Measurements from ENCODE around the gene IL1RAPL2. TPM values are rescaled to one million over a fixed set of nuclear protein-coding genes. Genes with fewer than 3 reads are reported as not detected.

IL1RAPL2 gene
- total RNA-seq, 1 donor from 2014 or later: not detected

DNA sequence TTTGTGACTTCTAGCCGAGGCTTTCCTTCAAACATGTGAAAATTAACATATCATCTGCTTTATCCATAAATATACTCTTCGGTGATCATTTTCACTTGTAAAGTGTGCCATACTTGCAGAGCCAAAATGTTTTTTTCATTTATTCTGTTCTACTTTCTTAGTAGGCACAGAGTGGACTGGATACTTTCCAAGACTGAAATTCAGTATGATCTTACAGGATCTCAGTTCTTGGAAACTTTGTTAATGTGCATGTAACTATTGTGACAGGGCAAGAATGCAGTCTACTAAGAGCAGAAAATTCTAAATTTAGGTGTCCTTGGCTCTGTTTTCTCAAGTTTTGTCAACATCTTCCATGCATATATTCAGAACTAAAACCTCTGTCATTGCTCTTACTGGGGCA is 369.6 kb downstream of the IL1RAPL2 start:
- no peaks in the 10 kb centered on the region for H3K4me1 Mint-ChIP-seq (ENCODE audit: low read depth)
- DNase-seq (ENCODE audit: low spot score): no peak
- no peak overlapping the region for H3K4me3 Mint-ChIP-seq (ENCODE audit: unreplicated experiment)
- TF ChIP-seq, protein P1, sequence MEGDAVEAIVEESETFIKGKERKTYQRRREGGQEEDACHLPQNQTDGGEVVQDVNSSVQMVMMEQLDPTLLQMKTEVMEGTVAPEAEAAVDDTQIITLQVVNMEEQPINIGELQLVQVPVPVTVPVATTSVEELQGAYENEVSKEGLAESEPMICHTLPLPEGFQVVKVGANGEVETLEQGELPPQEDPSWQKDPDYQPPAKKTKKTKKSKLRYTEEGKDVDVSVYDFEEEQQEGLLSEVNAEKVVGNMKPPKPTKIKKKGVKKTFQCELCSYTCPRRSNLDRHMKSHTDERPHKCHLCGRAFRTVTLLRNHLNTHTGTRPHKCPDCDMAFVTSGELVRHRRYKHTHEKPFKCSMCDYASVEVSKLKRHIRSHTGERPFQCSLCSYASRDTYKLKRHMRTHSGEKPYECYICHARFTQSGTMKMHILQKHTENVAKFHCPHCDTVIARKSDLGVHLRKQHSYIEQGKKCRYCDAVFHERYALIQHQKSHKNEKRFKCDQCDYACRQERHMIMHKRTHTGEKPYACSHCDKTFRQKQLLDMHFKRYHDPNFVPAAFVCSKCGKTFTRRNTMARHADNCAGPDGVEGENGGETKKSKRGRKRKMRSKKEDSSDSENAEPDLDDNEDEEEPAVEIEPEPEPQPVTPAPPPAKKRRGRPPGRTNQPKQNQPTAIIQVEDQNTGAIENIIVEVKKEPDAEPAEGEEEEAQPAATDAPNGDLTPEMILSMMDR (IDR thresholded peaks at IDR 0.05): no peak
- H3K9me3 Mint-ChIP-seq (ENCODE audit: low read depth): peaks cover 5% of the 10 kb centered on the region
- no peaks in the 10 kb centered on the region for H3K27me3 Mint-ChIP-seq (ENCODE audit: low read depth)
- H3K27ac Mint-ChIP-seq (ENCODE audit: unreplicated experiment): no peak overlapping the region
- H3K36me3 Mint-ChIP-seq (ENCODE audit: low read depth): no peaks in the 10 kb centered on the region

DNA sequence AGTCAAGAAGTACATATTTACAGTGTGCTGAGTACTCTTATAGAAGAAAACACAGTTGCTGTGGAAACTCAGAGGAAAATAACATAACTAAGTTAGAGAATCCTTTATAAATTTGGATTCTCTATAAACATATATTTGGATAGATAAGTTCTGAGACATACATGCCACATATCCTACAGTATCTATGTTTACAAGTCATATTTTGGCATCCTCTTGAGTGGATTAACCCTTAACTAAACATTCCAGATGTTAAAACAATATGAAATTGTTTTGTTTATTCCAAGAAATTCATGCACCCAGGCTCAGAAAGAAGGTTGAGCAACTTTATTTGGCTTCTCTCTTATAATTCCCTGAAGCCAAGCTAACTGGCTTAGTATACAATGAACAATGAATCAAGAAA is 387.3 kb downstream of the IL1RAPL2 start:
- TF ChIP-seq, protein P1 (IDR thresholded peaks at IDR 0.05): no peak
- no peaks in the 10 kb centered on the region for H3K27me3 Mint-ChIP-seq (ENCODE audit: low read depth)
- H3K9me3 Mint-ChIP-seq (ENCODE audit: low read depth): no peaks in the 10 kb centered on the region
- no peak overlapping the region for H3K27ac Mint-ChIP-seq (ENCODE audit: unreplicated experiment)
- DNase-seq (ENCODE audit: low spot score): no peak
- no peaks in the 10 kb centered on the region for H3K4me1 Mint-ChIP-seq (ENCODE audit: low read depth)
- no peaks in the 10 kb centered on the region for H3K36me3 Mint-ChIP-seq (ENCODE audit: low read depth)
- H3K4me3 Mint-ChIP-seq (ENCODE audit: unreplicated experiment): no peak overlapping the region

DNA sequence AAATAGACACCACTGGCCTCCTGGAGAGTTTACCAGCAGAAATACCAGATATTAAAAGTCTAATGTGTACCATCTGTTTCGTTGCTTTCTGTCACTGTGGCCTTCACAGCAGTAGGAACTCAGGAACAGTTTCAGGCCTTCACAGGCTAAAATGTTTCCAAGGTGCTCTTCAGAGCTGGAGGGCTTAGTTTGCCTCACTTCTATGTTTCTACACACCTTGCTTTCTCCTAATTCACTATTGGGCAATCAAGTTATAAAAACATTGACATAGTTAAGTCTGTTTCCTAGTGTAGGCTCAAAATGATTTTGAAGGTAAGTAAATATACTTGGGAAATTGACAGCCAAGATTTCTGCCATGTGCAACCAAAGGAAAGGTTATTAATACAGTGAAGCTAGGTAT is 395.9 kb downstream of the IL1RAPL2 start:
- Mint-ChIP-seq H3K27ac (ENCODE audit: unreplicated experiment) (no peak overlapping the region), H3K36me3 (ENCODE audit: low read depth) (no peaks in the 10 kb centered on the region), H3K27me3 (ENCODE audit: low read depth) (no peaks in the 10 kb centered on the region), H3K9me3 (ENCODE audit: low read depth) (no peaks in the 10 kb centered on the region), H3K4me1 (ENCODE audit: low read depth) (no peaks in the 10 kb centered on the region), H3K4me3 (ENCODE audit: unreplicated experiment) (no peak overlapping the region)
- no peak for DNase-seq (ENCODE audit: low spot score)
- TF ChIP-seq, protein P1 (IDR thresholded peaks at IDR 0.05): no peak

DNA sequence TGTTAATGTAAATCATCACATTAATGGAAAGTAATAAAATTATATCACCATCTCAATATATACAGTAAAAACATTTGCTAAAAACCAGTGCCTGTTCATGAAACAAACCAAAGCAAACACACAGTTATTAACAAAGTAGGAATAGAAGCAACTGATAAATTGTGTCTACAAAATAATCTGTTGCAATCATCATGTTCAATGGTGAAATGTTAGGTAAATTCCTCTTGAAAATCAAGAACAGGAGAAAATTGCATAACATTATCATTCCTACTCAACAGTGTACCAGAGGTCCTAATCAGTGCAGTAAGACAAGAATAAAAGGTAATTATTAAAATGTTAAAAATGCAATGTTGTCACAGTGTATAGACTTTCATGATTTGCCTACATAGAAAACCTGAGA is 402.2 kb downstream of the IL1RAPL2 start:
- no peaks in the 10 kb centered on the region for H3K4me1 Mint-ChIP-seq (ENCODE audit: low read depth)
- no peak overlapping the region for H3K27ac Mint-ChIP-seq (ENCODE audit: unreplicated experiment)
- no peaks in the 10 kb centered on the region for H3K9me3 Mint-ChIP-seq (ENCODE audit: low read depth)
- H3K4me3 Mint-ChIP-seq (ENCODE audit: unreplicated experiment): no peak overlapping the region
- no peak for DNase-seq (ENCODE audit: low spot score)
- H3K27me3 Mint-ChIP-seq (ENCODE audit: low read depth): peaks cover 4% of the 10 kb centered on the region
- TF ChIP-seq, protein P1 (IDR thresholded peaks at IDR 0.05): no peak
- no peaks in the 10 kb centered on the region for H3K36me3 Mint-ChIP-seq (ENCODE audit: low read depth)

DNA sequence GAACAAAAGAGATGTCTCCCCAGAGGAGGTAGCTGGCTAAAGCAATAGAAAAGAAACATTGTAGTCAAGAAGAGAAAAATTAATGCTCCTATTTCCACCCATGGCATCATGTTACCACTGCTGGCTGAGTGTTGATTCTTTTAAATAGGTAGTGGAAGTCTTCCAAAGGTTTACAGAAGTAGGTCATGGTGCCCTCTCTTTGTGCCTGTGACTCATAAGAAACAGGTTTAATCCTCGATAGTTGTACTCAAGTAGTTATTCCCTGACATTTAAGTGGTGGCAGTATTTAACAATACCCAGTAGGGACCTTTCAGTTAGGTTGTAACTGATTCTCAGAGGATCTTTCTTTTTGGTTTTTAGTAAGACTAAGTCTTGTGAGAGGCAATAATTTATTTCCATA is 406.7 kb downstream of the IL1RAPL2 start:
- no peaks in the 10 kb centered on the region for H3K36me3 Mint-ChIP-seq (ENCODE audit: low read depth)
- peaks cover 2% of the 10 kb centered on the region for H3K9me3 Mint-ChIP-seq (ENCODE audit: low read depth)

More for the DNA sequence above, 406.7 kb downstream of the IL1RAPL2 start:
- no peak overlapping the region for H3K4me3 Mint-ChIP-seq (ENCODE audit: unreplicated experiment)
- no peak overlapping the region for H3K27ac Mint-ChIP-seq (ENCODE audit: unreplicated experiment)
- TF ChIP-seq, protein P1 (IDR thresholded peaks at IDR 0.05): no peak
- no peaks in the 10 kb centered on the region for H3K4me1 Mint-ChIP-seq (ENCODE audit: low read depth)
- H3K27me3 Mint-ChIP-seq (ENCODE audit: low read depth): peaks cover under 1% of the 10 kb centered on the region
- DNase-seq (ENCODE audit: low spot score): no peak
